Measurements from ENCODE around the gene MRPS35. TPM values are rescaled to one million over a fixed set of nuclear protein-coding genes. Genes with fewer than 3 reads are reported as not detected.

MRPS35 gene
- total RNA-seq (10 to 100 TPM; 19.7 to 23.0 (median 22.5) TPM), total RNA-seq (30.2 to 154 (median 40.2) reads per million in 29 experiments)
- 34.3 TPM for total RNA-seq (2013)

- Mint-ChIP-seq H3K4me1 (peaks cover 32 to 44% (median 42%) of the 10 kb centered on the region in 3 donors), H3K36me3 (peaks cover 10% of the 10 kb centered on the region), H3K27ac (peak within 1 kb of the TSS; percentile 97 to 99), H3K9me3 (no peaks in the 10 kb centered on the region), H3K4me3 (peak within 1 kb of the TSS; percentile 96 to 98 (median 98)), H3K27me3 (no peaks in the 10 kb centered on the region)
- Histone ChIP-seq H3K27me3 (replicated peaks in 1 of 2; ENCODE audit: control insufficient read depth in 2 of 2, extremely low read depth in 1 of 2, insufficient read depth in 2 of 2, low read length in 1 of 2) (no peaks in the 10 kb centered on the region), H3K9me3 (no peaks in the 10 kb centered on the region), H3K36me3 (ENCODE audit: control insufficient read depth in 2 of 2, extremely low read depth in 1 of 2, insufficient read depth in 1 of 2, low read length in 1 of 2) (peaks cover 3 to 9% of the 10 kb centered on the region in 2 donors), H3K4me3 (ENCODE audit: control insufficient read depth in 1 of 2, extremely low read depth in 1 of 2, low read length in 1 of 2) (peak within 1 kb of the TSS; percentile 94 to 100), H3K27ac (ENCODE audit: low read length) (peak within 1 kb of the TSS; percentile 59), H3K4me1 (ENCODE audit: control insufficient read depth in 1 of 2, extremely low read depth in 1 of 2, insufficient read depth in 2 of 2, low read length in 2 of 2) (peaks cover 5 to 20% of the 10 kb centered on the region in 2 experiments)
- WGBS (ENCODE audit: insufficient coverage), result 1% methylated on average over 29 of the region's 46 CpGs
- ChIA-PET POLR2A (interaction anchor here in 1 of 2 donors (0.5 to 0.6 kb wide), 2 partner anchors 480 kb away, joined by 3 read pairs; partner anchors contain the start of gene CCDC91), CTCF (interaction anchor here (0.6 to 1.0 kb wide), 3 partner anchors 9 to 339 kb away, joined by 3 to 6 read pairs (median 3); no protein-coding TSS in a partner anchor)
- ATAC-seq (replicated peaks in 1 of 4) (peak; percentile 96 to 99 (median 98)), DNase-seq (peak; percentile 80 to 94 (median 88))
Measured at GRCh38 chr12:27710592-27711316, at the start of gene MRPS35. TSS of gene MRPS35 (plus strand) at chr12:27710832. CDS start at chr12:27710844, 12 bp downstream.

DNA sequence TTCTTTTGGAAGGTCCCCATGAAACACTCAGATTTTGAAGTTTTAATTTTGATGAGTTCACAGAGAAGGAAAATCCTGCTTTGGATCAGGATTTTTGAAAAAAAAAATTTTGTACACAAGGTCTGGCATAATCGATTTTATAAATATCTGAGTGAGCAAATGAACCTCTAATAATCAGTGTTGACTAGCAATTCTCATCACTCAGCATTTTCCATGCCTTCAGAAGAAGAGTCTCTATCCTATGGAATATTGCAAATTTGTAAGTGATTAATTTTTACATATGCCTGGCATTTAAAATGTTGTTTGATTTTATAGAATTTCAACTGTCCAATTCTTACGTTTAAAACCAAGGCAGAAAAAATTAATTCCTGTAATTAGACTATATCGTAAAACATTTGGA is 44.9 kb upstream of the MRPS35 start:
- peaks cover 0 to 5% of the 10 kb centered on the region in 2 donors for H3K36me3 ChIP-seq (ENCODE audit: control insufficient read depth in 2 of 2, extremely low read depth in 1 of 2, insufficient read depth in 1 of 2, low read length in 1 of 2)
- no peak for ATAC-seq (replicated peaks in 1 of 4)
- CTCF ChIA-PET, result no interaction called here

DNA sequence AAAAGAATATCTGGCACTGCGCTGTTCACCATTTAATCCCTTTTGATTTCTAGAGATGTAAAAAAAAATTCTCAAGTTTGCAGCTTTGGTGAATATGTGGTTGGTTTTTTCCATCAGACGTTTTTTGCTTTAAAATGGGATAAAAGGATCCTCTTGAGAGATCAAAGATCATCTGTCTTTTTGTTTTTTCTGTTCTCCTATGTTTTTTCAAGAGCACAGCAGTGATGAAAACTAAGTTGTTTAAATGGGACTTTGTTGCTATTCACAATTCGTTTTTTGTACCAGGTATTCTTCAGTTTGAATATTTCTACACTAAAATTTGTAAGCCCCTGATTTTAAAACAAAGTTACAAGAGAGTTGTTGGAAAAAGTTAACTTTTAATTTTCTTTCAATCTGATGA is 44.1 kb upstream of the MRPS35 start:
- Mint-ChIP-seq H3K36me3 (peaks cover 31% of the 10 kb centered on the region), H3K4me1 (no peaks in the 10 kb centered on the region), H3K27me3 (no peaks in the 10 kb centered on the region), H3K27ac (no peak overlapping the region), H3K4me3 (no peak overlapping the region), H3K9me3 (no peaks in the 10 kb centered on the region)
- H3K9me3 ChIP-seq, result no peaks in the 10 kb centered on the region
- no peaks in the 10 kb centered on the region for H3K4me1 ChIP-seq (ENCODE audit: control insufficient read depth in 1 of 2, extremely low read depth in 1 of 2, insufficient read depth in 2 of 2, low read length in 2 of 2)
- H3K36me3 ChIP-seq (ENCODE audit: control insufficient read depth in 2 of 2, extremely low read depth in 1 of 2, insufficient read depth in 1 of 2, low read length in 1 of 2), result no peaks in the 10 kb centered on the region
- CTCF ChIA-PET, result no interaction called here
- no peak for ATAC-seq (replicated peaks in 1 of 4)
- POLR2A ChIA-PET, result no interaction called here
- no peak overlapping the region for H3K27ac ChIP-seq (ENCODE audit: low read length)
- H3K27me3 ChIP-seq (replicated peaks in 1 of 2; ENCODE audit: control insufficient read depth in 2 of 2, extremely low read depth in 1 of 2, insufficient read depth in 2 of 2, low read length in 1 of 2), result no peaks in the 10 kb centered on the region
- no CpG with 5 or more reads among the region's 3 CpGs for WGBS (ENCODE audit: insufficient coverage)
- H3K4me3 ChIP-seq (ENCODE audit: control insufficient read depth in 1 of 2, extremely low read depth in 1 of 2, low read length in 1 of 2), result no peak overlapping the region
- no peak for DNase-seq

More for the DNA sequence above, 44.9 kb upstream of the MRPS35 start:
- Histone ChIP-seq H3K4me3 (ENCODE audit: control insufficient read depth in 1 of 2, extremely low read depth in 1 of 2, low read length in 1 of 2) (no peak overlapping the region), H3K27me3 (replicated peaks in 1 of 2; ENCODE audit: control insufficient read depth in 2 of 2, extremely low read depth in 1 of 2, insufficient read depth in 2 of 2, low read length in 1 of 2) (no peaks in the 10 kb centered on the region), H3K27ac (ENCODE audit: low read length) (no peak overlapping the region), H3K4me1 (ENCODE audit: control insufficient read depth in 1 of 2, extremely low read depth in 1 of 2, insufficient read depth in 2 of 2, low read length in 2 of 2) (no peaks in the 10 kb centered on the region), H3K9me3 (no peaks in the 10 kb centered on the region)
- peaks cover 32% of the 10 kb centered on the region for H3K36me3 Mint-ChIP-seq
- H3K27ac Mint-ChIP-seq, result no peak overlapping the region
- H3K27me3 Mint-ChIP-seq, result no peaks in the 10 kb centered on the region
- H3K4me3 Mint-ChIP-seq, result no peak overlapping the region
- DNase-seq, result no peak
- POLR2A ChIA-PET, result no interaction called here
- H3K4me1 Mint-ChIP-seq, result no peaks in the 10 kb centered on the region
- WGBS (ENCODE audit: insufficient coverage), result 80% methylated on average over 1 of the region's 3 CpGs
- H3K9me3 Mint-ChIP-seq, result no peaks in the 10 kb centered on the region

DNA sequence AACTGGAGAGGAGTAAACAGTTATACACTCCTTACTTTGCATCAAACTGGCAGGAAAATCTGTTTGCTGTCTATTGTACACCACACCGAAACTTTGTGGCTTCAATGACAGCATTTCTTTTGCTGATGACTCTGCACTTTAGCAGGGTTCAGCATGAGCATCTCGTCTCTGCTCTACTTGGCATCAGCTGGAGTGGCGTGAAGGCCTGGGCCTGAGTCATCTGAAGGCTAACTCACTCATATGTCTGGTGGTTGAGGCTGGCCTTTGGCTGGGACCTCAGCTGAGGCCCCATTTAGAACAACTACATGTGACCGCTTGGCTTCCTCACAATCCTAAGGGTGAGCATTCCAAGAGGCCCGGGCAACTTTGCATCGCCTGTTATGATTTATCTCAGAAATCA is 43.1 kb upstream of the MRPS35 start:
- POLR2A ChIA-PET, result no interaction called here
- H3K4me1 ChIP-seq (ENCODE audit: control insufficient read depth in 1 of 2, extremely low read depth in 1 of 2, insufficient read depth in 2 of 2, low read length in 2 of 2), result no peaks in the 10 kb centered on the region
- no peaks in the 10 kb centered on the region for H3K9me3 ChIP-seq
- H3K27me3 ChIP-seq (replicated peaks in 1 of 2; ENCODE audit: control insufficient read depth in 2 of 2, extremely low read depth in 1 of 2, insufficient read depth in 2 of 2, low read length in 1 of 2), result no peaks in the 10 kb centered on the region
- no peaks in the 10 kb centered on the region for H3K27me3 Mint-ChIP-seq
- no peaks in the 10 kb centered on the region for H3K36me3 ChIP-seq (ENCODE audit: control insufficient read depth in 2 of 2, extremely low read depth in 1 of 2, insufficient read depth in 1 of 2, low read length in 1 of 2)
- no peak overlapping the region for H3K27ac Mint-ChIP-seq
- H3K4me3 ChIP-seq (ENCODE audit: control insufficient read depth in 1 of 2, extremely low read depth in 1 of 2, low read length in 1 of 2), result no peak overlapping the region
- 30% methylated on average over 3 of the region's 6 CpGs for WGBS (ENCODE audit: insufficient coverage)
- ATAC-seq (replicated peaks in 1 of 4) (no peak), DNase-seq (no peak)
- H3K9me3 Mint-ChIP-seq, result no peaks in the 10 kb centered on the region
- H3K4me1 Mint-ChIP-seq, result no peaks in the 10 kb centered on the region
- no peak overlapping the region for H3K27ac ChIP-seq (ENCODE audit: low read length)
- H3K36me3 Mint-ChIP-seq, result peaks cover 24% of the 10 kb centered on the region
- H3K4me3 Mint-ChIP-seq, result no peak overlapping the region
- CTCF ChIA-PET, result no interaction called here

DNA sequence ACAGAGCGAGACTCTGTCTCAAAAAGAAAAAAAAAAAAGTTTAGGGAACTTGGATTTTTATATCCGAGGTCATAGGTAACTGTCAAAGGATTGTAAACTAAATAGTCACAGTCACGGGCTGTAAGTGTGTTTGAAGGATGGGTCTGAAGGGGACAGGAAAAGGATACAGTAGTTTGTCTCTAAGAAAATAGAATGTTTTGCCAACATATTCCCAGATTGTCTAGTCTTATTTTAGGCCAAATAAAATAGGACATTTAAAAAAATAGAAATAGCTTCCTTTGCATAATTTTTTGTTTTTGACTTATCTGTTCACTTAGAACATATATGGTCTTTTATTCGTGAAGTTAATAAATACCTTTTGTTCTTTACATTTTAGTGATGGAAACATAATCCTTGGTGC is 38.6 kb upstream of the MRPS35 start:
- no peaks in the 10 kb centered on the region for H3K27me3 ChIP-seq (replicated peaks in 1 of 2; ENCODE audit: control insufficient read depth in 2 of 2, extremely low read depth in 1 of 2, insufficient read depth in 2 of 2, low read length in 1 of 2)
- no peaks in the 10 kb centered on the region for H3K4me1 ChIP-seq (ENCODE audit: control insufficient read depth in 1 of 2, extremely low read depth in 1 of 2, insufficient read depth in 2 of 2, low read length in 2 of 2)
- POLR2A ChIA-PET, result no interaction called here
- WGBS (ENCODE audit: insufficient coverage), result no CpG with 5 or more reads among the region's 4 CpGs
- H3K9me3 ChIP-seq, result no peaks in the 10 kb centered on the region
- no peaks in the 10 kb centered on the region for H3K36me3 ChIP-seq (ENCODE audit: control insufficient read depth in 2 of 2, extremely low read depth in 1 of 2, insufficient read depth in 1 of 2, low read length in 1 of 2)
- no peak overlapping the region for H3K27ac ChIP-seq (ENCODE audit: low read length)
- Mint-ChIP-seq H3K9me3 (no peaks in the 10 kb centered on the region), H3K27me3 (no peaks in the 10 kb centered on the region), H3K36me3 (peaks cover 22% of the 10 kb centered on the region), H3K4me1 (no peaks in the 10 kb centered on the region), H3K4me3 (no peak overlapping the region), H3K27ac (no peak overlapping the region)
- no peak overlapping the region for H3K4me3 ChIP-seq (ENCODE audit: control insufficient read depth in 1 of 2, extremely low read depth in 1 of 2, low read length in 1 of 2)
- DNase-seq, result no peak
- no peak for ATAC-seq (replicated peaks in 1 of 4)
- CTCF ChIA-PET, result no interaction called here

- no peak for DNase-seq
- H3K9me3 Mint-ChIP-seq, result no peaks in the 10 kb centered on the region
Measured at GRCh38 chr12:27672643-27673042, 38.0 kb upstream of the MRPS35 start.

More at GRCh38 chr12:27672643-27673042, 38.0 kb upstream of the MRPS35 start:
- Mint-ChIP-seq H3K4me3 (no peak overlapping the region), H3K27ac (no peak overlapping the region), H3K4me1 (no peaks in the 10 kb centered on the region), H3K36me3 (peaks cover 20% of the 10 kb centered on the region), H3K27me3 (no peaks in the 10 kb centered on the region)
- no peak overlapping the region for H3K27ac ChIP-seq (ENCODE audit: low read length)
- H3K27me3 ChIP-seq (replicated peaks in 1 of 2; ENCODE audit: control insufficient read depth in 2 of 2, extremely low read depth in 1 of 2, insufficient read depth in 2 of 2, low read length in 1 of 2), result no peaks in the 10 kb centered on the region
- 100% methylated on average over 1 of the region's 1 CpG for WGBS (ENCODE audit: insufficient coverage)
- no peaks in the 10 kb centered on the region for H3K9me3 ChIP-seq
- H3K36me3 ChIP-seq (ENCODE audit: control insufficient read depth in 2 of 2, extremely low read depth in 1 of 2, insufficient read depth in 1 of 2, low read length in 1 of 2), result no peaks in the 10 kb centered on the region
- ChIA-PET POLR2A (no interaction called here), CTCF (no interaction called here)
- no peak for ATAC-seq (replicated peaks in 1 of 4)
- H3K4me3 ChIP-seq (ENCODE audit: control insufficient read depth in 1 of 2, extremely low read depth in 1 of 2, low read length in 1 of 2), result no peak overlapping the region
- H3K4me1 ChIP-seq (ENCODE audit: control insufficient read depth in 1 of 2, extremely low read depth in 1 of 2, insufficient read depth in 2 of 2, low read length in 2 of 2), result no peaks in the 10 kb centered on the region

All from T-cell (primary cell).